HK-2 (cell line): ENCODE results near the gene PBX1.

ENCODE experiments used
- DNase-seq: peaks from one replicate; pipeline ENCODE4 v3.0.0-alpha.2; 2018; ENCODE audit not compliant: unreplicated experiment

Gene PBX1

GRCh38 chr1:164617377-164618201 is 58.6 kb downstream of the PBX1 start:
- DNase-seq, result no peak

GRCh38 chr1:164618202-164618564 is 59.2 kb downstream of the PBX1 start:
- DNase-seq, result no peak

DNA sequence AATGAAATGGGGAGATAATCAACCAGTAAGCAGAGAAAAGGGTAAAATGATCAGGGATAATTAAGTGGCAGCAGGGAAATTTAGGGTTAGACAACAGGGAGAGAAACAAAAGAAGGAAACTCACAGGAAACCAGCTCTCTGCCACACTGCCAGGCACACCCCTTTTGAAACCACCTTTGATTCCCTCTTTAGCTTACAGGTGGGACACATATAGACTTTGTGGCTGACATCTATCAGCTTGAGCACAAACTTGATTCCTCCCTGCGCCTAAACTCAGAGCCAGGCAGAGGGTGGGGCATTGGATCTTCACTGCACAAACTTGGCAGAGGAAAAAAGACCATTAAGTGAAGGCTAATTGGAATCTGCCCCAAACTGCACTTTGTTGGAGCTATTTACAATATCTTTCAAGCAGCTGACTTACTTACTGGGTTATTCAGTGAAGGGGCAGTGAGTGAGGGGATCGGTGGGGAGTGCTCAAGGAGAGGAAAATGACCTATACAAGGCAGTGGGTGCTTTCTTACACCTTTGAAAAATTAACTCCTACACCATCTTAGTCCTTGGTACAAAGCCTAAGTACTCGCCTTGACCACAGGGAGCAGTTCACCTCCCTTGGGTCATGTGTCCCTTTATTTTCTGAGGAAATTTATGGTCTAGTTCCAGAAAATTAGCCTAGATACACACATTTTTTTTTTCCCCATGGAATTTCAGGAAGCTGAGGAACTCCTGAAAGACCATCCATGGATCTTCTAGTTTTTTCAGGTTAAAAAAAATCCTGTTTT is 60.2 kb downstream of the PBX1 start:
- no peak for DNase-seq

- no peak for DNase-seq
Observed at GRCh38 chr1:164622068-164622845, 63.3 kb downstream of the PBX1 start.

- DNase-seq, result no peak
Observed at GRCh38 chr1:164623805-164624204, 64.8 kb downstream of the PBX1 start.

GRCh38 chr1:164624400-164624799 is 65.4 kb downstream of the PBX1 start:
- DNase-seq, result no peak

- no peak for DNase-seq
Observed at GRCh38 chr1:164625004-164625617, 66.1 kb downstream of the PBX1 start.

DNA sequence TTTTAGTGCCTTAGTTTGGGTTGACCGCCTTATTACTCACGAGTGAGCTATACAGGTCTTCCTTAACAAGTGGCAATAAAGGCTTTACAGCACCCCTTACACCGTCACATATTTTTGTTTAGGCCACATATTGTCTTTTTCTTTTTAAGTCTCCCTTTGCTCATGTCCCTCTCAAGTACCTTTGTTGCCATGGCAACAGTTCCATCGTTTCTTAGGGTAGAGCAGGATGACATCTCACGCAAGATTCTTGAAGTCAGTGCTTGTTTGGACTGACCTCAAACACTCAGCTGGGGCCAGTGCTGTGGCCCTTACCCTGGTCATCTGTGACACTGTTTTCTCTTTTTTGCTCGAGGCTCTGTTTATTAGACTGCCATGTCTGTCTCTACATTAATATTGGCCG is 69.8 kb downstream of the PBX1 start:
- no peak for DNase-seq

DNA sequence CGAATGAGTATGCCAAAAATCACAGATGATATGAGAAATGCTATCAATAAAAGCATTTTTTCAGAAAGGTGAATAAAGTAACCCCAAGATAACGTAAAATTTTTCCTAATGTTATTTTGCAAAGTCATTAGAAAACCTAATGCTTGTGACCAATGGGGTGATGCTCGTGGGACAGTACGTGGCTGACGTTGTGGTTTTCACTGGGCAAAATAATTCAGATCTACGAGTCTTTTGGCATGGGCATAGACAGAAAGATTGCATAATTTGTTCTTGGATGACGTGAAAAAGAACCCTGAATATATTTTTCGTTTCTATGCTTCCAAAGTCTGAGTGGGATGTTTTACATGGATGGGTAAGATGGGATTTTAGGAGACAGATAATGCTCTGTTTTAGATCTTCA is 71.0 kb downstream of the PBX1 start:
- DNase-seq, result no peak

DNA sequence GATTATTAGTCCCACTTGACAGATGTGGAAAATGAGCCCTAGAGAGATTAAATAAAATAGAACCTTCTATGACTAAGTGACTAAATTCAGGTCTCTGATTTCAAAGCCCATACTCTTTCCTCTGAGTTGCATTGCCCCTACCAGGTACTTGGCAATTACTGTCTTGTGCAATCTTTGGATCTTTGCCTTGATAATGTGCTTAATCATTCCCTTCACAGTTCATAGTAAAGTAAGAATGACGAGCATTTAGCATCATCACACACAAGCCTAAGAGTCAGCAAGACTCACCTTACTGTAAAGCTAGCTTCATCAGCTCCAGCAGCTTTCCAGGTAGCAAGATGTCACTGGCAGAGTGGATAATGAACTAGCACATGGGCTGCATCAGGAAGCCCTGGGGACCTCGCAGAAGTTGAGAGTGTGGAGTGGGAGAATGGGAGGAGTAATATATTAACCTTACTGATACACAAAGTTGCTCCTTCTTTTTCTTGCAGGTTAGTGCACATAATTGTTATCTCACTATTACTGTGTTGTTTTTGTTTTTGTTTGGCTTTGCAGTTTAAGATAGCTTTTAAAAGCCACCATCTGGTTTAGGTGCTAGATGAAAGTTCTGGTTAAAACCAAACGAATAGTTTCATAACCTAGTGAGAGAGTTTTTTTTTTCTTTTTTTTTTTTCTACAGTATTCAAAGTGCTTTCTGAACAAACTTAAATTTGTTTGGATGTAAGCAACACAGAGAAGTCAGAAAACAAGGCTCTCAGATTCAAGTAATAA is 71.8 kb downstream of the PBX1 start:
- no peak for DNase-seq

GRCh38 chr1:164631751-164632150 is 72.8 kb downstream of the PBX1 start:
- DNase-seq, result no peak

GRCh38 chr1:164633997-164634396 is 75.0 kb downstream of the PBX1 start:
- DNase-seq, result no peak

DNA sequence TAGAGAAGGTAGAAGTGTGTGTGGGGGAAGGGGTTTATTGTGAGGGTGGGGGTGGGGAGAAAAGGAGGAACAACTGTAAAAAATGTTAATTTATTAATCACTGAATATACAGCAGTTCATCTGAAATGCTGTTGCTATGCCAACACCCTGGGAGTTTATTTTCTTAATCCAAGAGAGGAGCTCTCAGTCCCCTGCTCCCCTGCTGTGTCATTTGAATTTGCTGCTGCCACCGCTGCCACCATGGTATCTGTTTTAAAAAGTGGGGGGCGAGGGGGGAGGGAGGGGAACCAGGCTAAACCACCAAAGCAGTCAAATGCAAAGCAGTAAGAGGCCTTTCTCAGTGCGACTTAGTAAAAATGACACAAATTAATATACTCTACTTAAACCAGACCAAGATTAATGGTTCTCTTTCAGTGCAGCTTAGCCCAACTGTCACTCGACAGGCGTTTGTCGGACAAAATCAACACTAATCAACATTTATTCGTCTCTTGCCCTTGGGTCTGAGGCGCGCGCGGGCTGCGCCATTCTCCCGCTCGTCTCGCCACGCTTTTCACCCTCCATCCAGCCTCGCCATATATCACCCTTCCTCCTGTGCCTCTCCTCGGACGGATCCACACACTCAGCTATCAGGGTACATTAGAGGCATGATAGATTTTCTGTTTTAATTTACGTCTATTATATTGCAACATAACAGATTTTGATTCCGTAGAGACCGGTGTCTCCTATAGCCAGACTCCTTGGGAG is 76.2 kb downstream of the PBX1 start:
- no peak for DNase-seq

DNA sequence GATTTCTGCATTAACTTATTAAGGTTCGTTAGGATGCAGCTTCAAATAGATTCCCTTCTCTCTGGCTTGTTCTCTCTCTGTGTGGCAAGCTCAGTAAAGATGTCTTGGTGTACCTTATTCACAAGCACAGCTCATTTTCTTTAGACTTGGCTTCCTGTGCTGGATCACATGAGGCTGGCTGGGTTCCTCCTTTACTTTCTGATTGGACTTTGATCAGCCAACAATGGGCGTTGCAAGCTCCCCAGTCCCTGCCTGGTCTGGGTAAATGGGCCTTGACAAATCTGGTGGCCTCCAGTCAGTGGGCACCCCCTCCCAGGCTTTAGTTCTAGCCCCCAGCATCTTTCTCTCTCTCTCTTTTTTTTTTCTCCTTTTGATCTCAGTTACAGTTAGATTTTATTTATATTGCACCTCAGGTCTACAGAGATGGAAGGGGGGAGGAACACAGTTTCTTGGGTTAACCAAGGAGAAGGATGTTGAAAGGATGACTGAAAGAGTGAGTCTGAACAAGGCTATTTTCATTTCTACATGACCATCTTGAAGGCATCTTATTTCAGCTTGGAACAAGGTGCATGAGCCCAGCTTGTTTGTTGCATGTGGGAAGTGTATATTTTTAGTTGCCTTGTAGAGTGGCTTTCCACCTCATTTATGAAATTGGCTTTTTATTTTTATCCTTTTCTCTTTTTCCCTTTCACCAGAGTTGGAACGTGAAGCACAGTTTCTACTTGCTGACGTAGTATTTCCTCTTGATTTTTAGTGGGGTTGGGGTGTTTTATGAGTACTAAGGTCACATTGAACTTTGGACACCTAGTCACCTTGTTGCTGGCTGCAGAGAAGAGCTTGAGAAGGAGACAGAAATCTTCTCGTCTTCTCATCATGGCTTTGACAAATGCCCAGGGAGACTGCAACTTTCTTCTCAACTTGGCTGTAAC is 77.1 kb downstream of the PBX1 start:
- DNase-seq, result no peak

DNA sequence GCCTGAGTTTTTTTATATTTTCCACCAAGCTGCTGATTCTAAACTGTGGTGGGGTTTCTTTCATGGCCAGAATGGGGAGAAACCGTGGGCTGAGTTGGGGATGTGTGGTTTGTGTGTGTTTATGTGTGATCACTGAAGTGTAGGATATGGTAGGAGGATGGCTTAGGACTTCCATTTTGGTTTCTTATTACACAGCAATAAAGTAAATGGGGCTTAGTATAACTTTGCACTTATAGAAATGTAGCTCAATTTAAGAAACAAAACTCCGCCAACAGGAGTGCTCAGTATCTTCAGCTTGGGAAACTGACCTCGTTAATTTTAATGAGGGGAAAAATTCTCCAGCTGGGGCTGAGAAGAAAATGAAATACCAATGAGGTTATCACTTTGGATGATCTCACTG is 77.8 kb downstream of the PBX1 start:
- no peak for DNase-seq

- no peak for DNase-seq
Observed at GRCh38 chr1:164637461-164638375, 78.7 kb downstream of the PBX1 start.

GRCh38 chr1:164638492-164639202 is 79.7 kb downstream of the PBX1 start:
- no peak for DNase-seq
